GM21786 (cell line): ENCODE results near the gene TEC.

ENCODE experiments used
- ATAC-seq: cut with Tn5 transposase; IDR thresholded peaks from one replicate; pipeline ENCODE4 v1.9.1; 2021; ENCODE audit not compliant: unreplicated experiment

The TEC gene

DNA sequence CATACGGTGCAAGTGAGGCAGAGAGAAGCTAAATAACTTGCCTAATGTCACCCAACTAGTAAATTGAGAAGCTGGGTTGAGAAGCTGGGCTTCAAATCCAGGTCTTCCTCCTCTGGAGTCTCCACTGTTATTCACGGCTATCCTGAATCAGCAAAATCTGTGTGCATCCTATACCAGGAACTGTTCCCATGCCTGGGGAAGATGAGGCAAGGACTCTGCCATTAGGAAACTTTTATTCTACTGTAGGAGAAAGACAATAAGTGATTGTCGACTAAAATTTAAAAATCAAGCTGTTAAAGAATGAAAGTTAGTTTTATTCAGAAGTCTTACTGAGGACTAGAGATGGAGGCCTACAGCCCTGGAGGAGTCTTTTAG is 872 bp upstream of the TEC start:
- ATAC-seq = no peak

DNA sequence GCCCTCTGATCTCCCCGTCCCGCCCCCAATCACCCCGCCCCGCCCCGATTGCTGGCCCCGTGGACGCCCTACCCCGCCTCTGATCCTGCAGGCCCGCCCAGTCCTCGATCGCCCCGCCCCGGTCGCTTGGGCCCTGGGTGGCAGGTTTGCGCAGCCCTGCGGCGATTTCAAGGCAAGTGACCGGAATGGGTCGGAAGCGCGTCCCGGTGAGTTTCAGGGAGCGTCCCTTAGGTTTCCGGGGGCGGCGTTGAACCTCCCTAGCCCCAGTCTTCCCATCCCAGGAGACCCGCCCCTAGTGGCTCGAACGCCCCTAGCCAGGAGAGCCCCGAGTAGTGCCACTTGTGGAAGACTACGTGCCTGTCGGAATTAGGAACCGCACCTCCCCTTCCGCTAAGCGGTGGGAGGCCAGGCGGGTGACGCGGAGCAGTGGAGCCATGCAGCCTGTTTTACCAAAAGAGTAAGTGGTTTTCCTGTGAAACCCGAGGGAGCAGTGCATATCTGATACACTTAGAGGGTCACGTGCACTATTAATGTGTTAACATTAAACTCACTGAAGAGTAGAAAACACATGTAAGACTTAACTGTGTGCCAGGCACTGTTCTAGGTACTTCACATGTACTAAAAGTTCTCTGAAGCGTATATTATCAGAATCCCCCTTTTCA is 354 bp upstream of the TEC start:
- ATAC-seq = peak; percentile 74

DNA sequence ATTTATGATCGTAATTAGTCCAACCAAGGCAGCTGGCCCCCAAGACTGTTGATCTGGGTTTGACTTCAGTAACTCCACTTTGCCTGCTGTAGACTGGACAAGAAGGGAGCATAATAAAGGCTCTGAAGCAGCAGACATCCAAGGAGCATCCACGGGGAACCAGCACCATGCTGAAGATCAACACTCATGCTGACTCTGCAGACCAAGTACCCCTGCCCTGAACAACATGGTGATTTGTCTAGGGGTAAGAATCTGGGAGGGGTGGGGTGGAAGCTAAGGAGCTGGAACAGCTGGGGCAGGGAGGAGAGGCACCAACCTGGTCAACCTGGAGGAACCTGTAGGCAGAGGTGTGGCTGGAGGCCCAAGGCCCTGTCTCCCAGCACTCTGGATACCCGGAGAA is 2.1 kb downstream of the TEC start:
- no peak for ATAC-seq

DNA sequence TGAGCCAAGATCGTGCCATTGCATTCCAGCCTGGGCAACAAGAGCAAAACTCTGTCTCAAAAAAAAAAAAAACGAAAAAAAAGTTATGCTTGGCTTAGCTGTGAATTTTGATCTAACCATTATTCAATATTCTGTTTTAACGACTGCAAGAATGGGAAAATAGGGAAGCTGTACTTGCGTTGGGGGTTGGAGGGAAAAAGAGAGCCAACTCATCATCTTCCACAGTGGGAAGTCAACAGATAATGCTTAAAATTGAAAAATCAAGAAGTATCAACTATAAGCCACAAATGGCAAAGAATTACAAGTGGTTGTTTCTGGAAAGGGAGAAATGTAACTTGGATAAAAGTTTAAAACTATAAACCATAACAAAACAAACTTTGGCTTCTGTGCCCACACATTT is 2.9 kb downstream of the TEC start:
- ATAC-seq = no peak

DNA sequence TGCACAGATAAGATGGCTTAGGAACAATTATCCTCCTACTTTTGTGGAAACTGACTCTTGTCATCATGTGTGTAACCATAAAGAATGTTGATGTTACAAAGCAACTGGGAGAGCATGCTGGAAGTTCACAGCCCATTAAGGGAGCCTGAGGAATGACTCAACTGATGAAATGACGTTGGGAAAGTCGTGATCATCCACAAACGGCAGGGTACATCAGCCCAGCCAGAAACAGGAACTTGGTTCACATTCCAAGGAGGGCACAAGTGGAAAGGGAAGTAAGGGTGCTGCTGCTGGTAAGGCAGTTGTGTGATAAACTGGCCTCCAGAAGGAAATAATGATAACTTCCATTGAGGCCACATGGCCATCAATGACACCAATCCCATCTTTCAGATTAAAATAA is 6.7 kb downstream of the TEC start:
- no peak for ATAC-seq

DNA sequence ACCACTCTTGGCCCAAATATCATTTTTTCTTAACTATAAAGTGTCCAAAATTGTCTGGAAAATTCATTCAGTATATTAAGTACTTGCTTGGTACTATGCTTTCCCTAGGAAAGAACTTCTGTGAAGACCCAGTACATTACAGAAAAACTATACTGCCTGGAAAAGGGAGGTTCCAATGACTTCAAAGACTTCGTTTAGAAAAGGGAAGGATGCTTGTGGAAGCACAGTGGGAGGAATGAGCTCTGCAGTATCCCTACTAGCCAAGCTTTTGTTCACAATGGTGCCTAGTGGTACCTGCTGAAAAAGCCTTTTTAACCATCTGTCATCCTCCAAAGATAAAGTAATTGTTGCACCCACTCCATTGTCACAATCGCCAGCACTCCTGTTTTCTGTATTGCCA is 7.2 kb downstream of the TEC start:
- no peak for ATAC-seq

DNA sequence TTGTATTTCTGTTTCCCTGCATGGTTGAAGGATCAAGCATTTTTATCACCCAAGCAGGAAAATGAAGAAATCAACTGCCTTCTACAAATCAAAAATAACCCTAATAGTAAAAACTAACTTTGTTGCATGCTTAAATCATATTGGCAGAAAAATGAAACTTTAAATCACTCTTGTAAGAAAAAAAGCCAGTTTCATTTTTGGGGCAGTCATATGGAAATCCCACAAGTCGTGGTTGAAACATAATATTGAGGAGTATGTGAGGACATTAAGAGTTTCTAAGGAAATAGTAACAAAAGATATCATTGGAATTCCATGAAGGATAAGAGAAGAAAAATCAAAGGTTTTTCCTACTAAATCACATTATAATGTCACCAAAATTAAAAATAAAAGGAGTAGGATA is 8.4 kb downstream of the TEC start:
- no peak for ATAC-seq

DNA sequence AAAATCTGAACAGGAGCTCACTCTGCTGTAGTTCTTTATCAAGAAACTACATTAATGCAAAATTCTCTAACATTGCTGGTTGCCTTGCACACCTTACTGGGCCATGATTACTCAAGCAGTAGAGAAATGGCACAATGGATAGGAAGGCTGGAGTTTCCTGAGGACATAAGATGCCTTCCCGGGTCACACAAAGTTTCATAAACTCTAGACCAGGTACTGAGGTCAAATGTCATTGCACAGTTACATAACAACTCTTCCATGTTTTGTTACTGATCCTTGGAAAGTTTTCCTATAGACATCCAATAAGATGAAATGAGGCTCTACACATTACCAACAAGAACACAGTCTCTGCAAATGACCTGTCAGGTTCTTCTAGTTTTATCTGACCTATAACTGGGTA is 9.9 kb downstream of the TEC start:
- no peak for ATAC-seq

DNA sequence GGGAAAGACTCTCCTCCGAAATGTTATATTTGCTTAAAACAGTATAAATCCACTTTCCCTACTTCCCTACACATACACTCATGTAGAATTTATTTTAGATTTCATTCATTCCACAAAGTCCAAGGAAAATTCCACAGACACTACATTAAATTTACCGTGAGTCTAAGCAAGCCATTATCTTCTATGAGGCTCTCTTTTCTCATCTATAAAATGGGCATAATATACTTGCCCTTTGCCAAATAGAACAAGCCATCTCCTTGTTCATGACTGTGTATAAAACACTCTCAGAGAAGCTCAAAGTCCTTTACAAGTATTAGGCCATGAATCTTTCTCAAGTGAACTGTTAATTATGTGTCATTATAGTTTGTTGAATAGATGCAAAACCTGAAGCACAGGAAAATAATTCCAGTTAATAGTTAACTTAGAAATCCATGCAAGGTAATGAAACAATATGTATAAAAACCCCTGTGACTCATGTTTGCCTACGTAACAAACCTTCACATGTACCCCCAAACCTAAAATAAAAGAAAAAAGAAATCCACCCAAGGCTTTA is 10.7 kb downstream of the TEC start:
- ATAC-seq = no peak

DNA sequence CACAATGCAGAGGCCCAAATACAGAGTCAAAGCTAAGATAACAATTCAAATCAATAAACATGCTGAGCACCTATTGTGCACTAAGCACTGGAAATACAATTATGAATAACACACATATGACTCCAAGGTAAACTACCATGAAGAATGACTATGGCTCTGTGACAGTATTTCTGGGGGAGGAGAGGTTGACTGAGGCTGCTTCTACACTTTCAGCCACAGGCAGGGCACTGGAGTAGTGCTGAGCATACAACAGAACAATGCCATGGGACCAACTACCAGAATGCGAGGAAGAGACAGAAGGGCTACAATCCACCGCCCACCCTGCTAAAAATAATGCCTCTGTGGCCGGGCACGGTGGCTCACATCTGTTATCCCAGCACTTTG is 13.7 kb downstream of the TEC start:
- ATAC-seq = no peak

DNA sequence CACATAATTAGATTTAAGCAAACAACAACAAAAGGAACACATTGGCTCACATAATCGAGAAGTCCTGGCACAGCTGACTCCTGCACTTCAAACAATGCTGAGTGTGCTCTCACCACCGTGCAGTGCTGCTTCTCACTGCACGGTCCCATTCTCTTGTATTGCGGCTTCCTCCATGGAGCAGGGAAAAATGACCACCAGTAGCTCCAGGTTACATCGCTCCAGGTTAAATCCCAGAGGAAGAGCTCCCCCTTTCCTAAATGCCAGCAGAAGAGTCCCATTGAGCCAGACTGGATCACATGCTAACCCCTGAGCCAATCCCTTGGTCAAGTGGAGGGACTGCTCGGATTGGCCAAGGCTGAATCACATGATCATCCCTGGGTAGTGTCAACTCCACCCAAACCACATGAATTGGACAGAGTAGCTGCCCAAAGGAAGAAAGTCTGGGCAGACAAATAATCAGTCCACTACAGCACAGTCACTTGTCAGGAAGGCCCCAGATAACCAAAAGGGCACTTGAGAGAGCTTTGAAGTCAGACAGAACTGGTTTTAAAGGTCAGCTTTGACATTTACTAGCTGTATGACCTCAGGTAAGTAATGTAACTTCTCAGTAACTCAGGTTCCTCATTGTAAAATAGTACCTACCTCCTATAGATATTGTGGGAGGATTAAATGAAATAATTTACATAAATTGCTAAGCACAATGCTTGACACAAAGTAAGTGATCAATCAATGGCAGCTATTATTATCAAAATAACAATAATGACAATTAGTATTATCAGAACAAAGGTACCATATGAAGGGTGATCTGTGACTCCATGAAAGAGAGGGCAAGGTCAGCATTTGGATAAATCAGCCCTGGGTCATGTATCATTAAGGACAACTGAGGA is 14.3 kb downstream of the TEC start:
- no peak for ATAC-seq

DNA sequence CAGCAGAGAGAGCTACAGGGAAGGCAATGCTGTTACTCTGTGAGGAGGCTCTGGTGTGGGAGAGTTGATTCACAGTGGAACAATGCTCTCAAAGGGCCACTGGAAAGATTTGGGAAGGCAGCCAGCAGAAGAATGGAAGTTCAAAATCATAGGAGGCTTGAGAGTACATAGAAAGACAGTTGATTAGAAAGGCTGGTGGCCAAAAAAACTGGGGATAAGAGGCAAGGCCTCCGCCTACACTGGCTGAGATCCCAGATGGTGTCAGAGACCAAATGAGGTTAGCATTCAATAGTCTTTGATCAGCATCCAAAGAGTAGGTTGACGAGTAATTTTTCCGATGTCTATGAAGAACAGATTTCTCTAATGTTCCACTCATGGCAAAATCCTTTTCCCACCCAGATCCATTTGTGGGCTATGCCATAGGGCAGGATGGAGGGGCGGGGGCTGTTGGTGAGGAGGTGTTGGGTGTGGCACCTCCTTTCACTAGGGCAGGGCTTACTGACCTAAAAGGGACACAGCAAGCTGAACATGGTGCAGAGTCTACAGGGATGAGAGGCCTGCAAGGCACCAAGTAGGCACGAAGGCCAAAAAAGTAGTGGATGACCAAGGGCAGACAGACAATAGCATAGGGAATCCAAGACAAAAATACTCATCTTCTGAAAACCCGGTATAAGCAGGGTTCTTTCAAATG is 15.1 kb downstream of the TEC start:
- ATAC-seq = no peak

DNA sequence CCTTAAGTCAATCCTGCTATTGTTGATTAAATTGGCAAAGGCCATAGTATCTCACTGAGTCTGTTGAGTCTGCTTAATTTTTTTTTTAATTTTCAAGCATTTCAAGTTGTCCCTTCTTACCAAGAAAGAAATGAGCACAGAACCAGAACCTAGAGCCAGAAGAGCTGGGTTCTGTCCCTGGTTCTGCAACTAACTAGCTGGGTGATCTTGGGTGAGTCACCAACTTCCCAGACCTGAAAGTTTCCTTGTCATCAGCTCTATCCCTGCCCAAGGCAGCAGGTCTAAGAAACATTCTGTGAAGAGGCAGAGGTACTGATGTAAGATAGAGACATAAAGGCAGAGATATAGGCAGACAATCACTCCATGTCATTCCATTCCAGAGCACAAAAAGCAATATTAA is 17.3 kb downstream of the TEC start:
- no peak for ATAC-seq

DNA sequence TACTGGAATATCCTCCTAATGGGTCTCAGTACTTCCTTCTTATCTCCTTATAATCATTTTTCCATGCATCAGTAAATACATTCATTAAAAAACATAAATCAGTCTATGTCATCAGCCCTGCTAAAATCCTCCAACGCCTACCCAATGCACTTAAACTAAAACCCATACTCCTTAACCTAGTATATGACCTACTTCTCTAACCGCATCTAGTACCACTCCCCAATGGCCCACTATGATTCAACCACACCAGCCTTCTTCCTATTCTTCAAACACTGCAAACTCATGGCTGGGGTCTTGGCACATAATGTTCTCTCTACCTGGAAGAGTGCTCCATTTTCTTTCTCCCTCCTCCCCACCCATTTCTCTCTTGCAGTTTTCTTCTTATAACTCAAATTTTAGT is 18.7 kb downstream of the TEC start:
- ATAC-seq = no peak

DNA sequence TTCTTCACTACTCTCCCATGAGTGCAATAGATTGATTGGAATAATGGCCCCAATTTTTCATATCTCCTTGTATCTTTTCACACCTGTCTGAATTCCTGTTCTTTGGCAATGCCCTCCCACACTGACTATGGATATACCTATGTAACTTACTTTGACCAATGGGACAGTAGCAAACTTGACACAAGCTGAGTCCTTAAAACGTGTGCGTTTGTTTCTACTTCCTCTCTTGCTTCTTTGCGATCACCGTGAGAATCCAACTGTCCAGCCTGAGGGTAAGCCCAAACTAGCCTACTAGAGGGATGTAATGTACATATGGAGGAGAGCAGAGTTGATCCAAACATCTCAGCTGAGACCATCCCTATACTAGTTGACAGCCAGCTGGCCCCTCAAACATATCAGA is 19.3 kb downstream of the TEC start:
- no peak for ATAC-seq

DNA sequence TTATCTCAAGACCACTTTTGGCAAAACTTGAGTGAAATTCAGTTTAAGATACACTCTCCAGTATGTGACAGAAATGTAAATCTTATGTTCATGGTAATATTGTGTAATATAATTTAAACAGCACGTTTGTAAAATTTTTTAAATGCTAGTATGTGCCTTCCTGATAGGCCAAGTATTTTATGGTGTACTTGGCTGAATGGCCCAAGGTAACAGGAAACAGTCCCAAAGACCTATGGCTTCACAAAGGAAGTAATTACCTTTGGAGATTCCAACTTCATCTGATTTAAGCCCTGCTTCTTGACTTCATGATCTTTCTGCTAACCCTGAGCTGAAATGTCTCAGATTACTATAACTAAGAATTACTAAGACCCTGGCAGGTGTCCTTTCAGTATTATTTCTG is 20.3 kb downstream of the TEC start:
- no peak for ATAC-seq

DNA sequence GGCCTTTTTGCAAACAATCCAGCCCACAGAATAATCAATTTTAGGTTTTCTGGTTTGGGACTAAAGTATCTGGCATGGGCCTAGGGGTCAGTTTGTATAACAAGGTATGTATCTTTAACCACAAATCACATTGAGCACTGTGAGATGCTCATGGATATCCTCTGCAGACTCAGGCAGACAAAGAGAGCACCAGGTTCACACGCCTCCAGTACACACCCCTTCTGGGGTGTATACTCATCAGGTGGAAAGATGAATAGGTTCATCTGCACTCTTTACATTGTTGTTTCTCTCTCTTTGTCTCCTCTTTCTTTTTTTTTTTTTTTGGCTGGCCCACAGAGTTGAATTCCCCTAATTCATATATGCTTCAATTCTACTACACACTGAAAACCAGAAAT is 21.1 kb downstream of the TEC start:
- no peak for ATAC-seq

DNA sequence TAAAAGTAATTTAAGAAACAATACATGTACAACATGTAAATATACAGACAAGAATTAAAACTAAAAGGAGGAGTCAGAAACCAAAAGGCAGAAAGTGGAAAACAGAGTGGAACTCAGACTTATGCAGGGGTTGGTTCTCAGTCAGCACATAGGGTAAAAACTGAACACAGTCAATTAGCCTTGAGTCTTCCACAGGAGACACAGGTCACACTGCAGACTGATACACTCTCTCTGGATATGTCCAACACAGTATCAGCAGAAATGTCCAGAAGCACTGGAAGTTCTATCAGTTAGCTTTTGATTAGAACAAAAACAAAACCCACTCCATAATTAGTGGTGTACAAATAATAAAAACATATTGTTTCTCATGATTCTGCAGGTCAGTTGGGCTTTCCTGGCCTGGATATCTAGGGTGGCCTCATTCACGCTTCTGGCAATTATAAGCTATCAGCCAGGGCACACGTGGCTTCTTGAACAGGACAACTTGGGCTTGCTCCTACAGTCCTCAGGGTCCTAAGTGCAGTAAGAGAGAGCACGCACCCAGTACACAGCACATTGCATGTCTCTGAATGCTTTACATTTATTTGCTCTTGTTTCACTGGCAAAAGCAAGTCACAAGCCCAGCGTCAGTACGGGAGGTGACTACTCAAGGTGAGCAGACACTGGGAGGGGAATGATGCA is 21.6 kb downstream of the TEC start:
- peak; percentile 48 for ATAC-seq

DNA sequence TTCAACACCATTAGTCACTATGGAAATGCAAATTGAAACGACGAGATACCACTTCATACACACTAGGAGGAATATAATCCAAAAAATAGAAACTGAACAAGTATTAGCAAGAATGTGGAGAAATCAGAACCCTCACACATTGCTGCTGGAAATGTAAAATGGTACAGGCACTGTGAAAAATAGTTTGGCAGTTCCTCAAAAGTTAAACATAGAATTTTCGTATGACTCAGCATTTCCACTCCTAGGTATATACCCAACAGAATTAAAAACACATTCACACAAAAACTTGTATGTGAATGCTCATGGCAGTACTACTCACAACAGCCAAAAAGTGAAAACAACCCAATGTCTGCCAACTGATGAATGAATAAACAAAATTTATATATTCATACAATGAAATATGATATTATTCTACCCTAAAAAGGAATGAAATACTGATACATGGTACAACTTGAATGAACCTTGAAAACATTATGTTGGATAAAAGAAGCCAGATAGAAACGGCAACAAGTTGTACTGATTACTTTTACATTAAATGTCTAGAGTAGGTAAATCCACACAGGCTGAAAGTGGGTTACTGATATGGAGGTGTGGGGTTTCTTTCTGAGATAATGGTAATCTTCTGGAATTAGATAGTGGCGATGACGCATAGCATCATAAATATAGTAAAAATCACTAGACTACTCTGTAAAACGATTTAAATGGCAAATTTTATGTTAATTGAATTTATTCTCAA is 22.3 kb downstream of the TEC start:
- ATAC-seq = peak; percentile 44

DNA sequence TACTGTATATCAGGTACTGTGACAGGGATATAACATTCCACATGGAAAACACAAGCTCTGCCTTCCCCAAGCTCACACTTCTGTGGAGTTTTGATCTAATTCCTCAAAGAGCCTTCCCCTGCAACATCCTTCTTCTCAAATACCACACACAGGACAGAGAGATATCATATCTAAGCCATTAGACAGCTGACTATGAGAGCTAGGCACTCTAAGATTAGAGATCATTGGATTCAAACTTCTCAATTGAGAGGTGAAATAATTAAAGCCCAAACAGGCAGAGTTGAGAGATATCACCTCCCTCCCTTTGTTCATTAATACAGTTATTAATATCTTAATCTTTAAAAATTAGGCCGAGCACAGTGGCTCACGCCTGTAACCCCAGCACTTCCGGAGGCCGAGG is 25.0 kb downstream of the TEC start:
- no peak for ATAC-seq

DNA sequence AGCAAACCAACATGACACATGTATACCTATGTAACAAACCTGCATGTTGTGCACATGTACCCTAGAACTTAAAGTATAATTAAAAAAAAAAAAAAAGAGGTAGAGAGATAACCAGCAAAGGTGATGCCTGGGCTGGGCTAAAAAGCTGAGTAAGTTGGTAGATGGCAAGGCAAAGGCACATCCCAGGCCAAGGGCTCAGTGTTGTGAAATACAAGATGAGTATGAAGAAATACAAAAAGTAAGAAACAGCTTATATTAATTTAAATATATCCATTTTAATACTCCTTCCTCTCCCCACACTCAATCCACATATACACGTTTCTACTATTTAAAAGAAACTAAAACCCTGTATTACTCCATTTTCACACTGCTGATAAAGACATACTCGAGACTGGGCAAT is 25.8 kb downstream of the TEC start:
- ATAC-seq = no peak
